ENCODE data around the gene PEX3. TPM values are rescaled to one million over a fixed set of nuclear protein-coding genes. Genes with fewer than 3 reads are reported as not detected.

Gene PEX3
- total RNA-seq, 1 experiment from 2014 or later = 17.9 TPM

- no peak overlapping the region for H3K4ac ChIP-seq (ENCODE audit: low read depth, low read length)
- H3K4me1 ChIP-seq (ENCODE audit: insufficient read depth, low read length) = peaks cover 4% of the 10 kb centered on the region; the same call in 1 of the 2 replicates
- no peak overlapping the region for H2BK5ac ChIP-seq (ENCODE audit: insufficient read length, low read length)
- no peak overlapping the region for H2AK5ac ChIP-seq (ENCODE audit: insufficient read length, low read length)
- no peak overlapping the region for H3K56ac ChIP-seq (ENCODE audit: insufficient read length, low read depth, low read length)
- Mint-ChIP-seq H3K4me3 (no peak overlapping the region), H3K27ac (no peak overlapping the region), H3K4me1 (peaks cover 18 to 23% of the 10 kb centered on the region in 2 experiments), H3K9me3 (no peaks in the 10 kb centered on the region), H3K36me3 (ENCODE audit: insufficient read depth in 1 of 3, low read depth in 3 of 3) (no peaks in the 10 kb centered on the region; a peak in 1 of 7 replicates), H3K27me3 (ENCODE audit: low read depth) (peaks cover 48% of the 10 kb centered on the region)
- H3T11ph ChIP-seq (ENCODE audit: low read length) = no peak overlapping the region
- TF ChIP-seq, protein P1, sequence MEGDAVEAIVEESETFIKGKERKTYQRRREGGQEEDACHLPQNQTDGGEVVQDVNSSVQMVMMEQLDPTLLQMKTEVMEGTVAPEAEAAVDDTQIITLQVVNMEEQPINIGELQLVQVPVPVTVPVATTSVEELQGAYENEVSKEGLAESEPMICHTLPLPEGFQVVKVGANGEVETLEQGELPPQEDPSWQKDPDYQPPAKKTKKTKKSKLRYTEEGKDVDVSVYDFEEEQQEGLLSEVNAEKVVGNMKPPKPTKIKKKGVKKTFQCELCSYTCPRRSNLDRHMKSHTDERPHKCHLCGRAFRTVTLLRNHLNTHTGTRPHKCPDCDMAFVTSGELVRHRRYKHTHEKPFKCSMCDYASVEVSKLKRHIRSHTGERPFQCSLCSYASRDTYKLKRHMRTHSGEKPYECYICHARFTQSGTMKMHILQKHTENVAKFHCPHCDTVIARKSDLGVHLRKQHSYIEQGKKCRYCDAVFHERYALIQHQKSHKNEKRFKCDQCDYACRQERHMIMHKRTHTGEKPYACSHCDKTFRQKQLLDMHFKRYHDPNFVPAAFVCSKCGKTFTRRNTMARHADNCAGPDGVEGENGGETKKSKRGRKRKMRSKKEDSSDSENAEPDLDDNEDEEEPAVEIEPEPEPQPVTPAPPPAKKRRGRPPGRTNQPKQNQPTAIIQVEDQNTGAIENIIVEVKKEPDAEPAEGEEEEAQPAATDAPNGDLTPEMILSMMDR (conservative IDR thresholded peaks at IDR 0.05) = no peak
- no peak overlapping the region for H3K9ac ChIP-seq (ENCODE audit: extremely low read depth, insufficient read length, low read length)
- H2BK120ac ChIP-seq (ENCODE audit: low read depth, low read length, poor library complexity, severe bottlenecking) = no peak overlapping the region
- no peak for DNase-seq
- no CpG with 5 or more reads among the region's 5 CpGs for WGBS (ENCODE audit: extremely low coverage, insufficient read length, low lambda C conversion rate)
- no peaks in the 10 kb centered on the region for H3K79me1 ChIP-seq (ENCODE audit: insufficient read depth, low read depth, low read length, poor library complexity, severe bottlenecking)
- H3K27ac ChIP-seq (ENCODE audit: insufficient read length, low read depth, low read length) = no peak overlapping the region
- H3K79me2 ChIP-seq (ENCODE audit: insufficient read depth, low read length) = no peaks in the 10 kb centered on the region
- H4K8ac ChIP-seq (replicated peaks; ENCODE audit: insufficient read length, low read depth, low read length) = no peak overlapping the region
- H4K5ac ChIP-seq (ENCODE audit: insufficient read length, low read depth, low read length) = no peak overlapping the region
- no peak overlapping the region for H2BK15ac ChIP-seq (ENCODE audit: low read depth, low read length)
- peaks cover 4% of the 10 kb centered on the region; the same call in 1 of the 2 replicates for H3K27me3 ChIP-seq (ENCODE audit: insufficient read depth, low read length)
- H3K4me2 ChIP-seq (ENCODE audit: insufficient read depth, insufficient read length, low read length) = no peak overlapping the region
- H2BK20ac ChIP-seq (ENCODE audit: low read depth, low read length, poor library complexity, severe bottlenecking) = no peak overlapping the region
- H4K20me1 ChIP-seq (ENCODE audit: control insufficient read depth, insufficient read depth, insufficient read length) = no peaks in the 10 kb centered on the region
- peaks cover 9% of the 10 kb centered on the region for H3K23me2 ChIP-seq (ENCODE audit: insufficient read length, low read depth, low read length, poor library complexity, severe bottlenecking)
- H3K18ac ChIP-seq (ENCODE audit: insufficient read length, low read depth, low read length) = no peak overlapping the region
- no peak overlapping the region for H4K91ac ChIP-seq (ENCODE audit: insufficient read length, low read depth, low read length)
- no peak overlapping the region for H2AFZ ChIP-seq (ENCODE audit: low read length)
- H3K14ac ChIP-seq (ENCODE audit: insufficient read depth, low read length) = no peak overlapping the region
- no peak overlapping the region for H2BK12ac ChIP-seq (ENCODE audit: insufficient read length, low read depth, low read length)
- H3K23ac ChIP-seq (ENCODE audit: insufficient read length, low read depth, low read length) = no peak overlapping the region
- no peaks in the 10 kb centered on the region for H3K9me3 ChIP-seq (ENCODE audit: control insufficient read depth, low read depth, low read length)
Observed at GRCh38 chr6:143535189-143535614, 84.6 kb downstream of the PEX3 start.
